DOHH2 (cell line): ENCODE results near the gene FBXW9.

Experiments used
- CTCF ChIP-seq: fragments of 200-600 bp; sonication (generic); IDR thresholded peaks from one replicate; pipeline ENCODE4 v1.5.1; 2014; ENCODE audit warnings: antibody characterized with exemption, mild to moderate bottlenecking, low read depth, low read length; ENCODE audit not compliant: poor library complexity, severe bottlenecking
- EZH2phosphoT487 ChIP-seq: fragments of 200-600 bp; sonication (generic); IDR thresholded peaks from 2 replicates; pipeline ENCODE4 v1.6.1; 2017; ENCODE audit warnings: borderline replicate concordance, mild to moderate bottlenecking, antibody characterized with exemption, low read length, moderate library complexity, mixed read lengths

GRCh38 chr19:12721656-12722565 is 25.5 kb upstream of the FBXW9 start:
- TF ChIP-seq CTCF, result no peak
- TF ChIP-seq EZH2phosphoT487, result no peak
